Smooth muscle cell of the coronary artery (primary cell): Measurements from ENCODE around the gene STIL. TPM values are rescaled to one million over a fixed set of nuclear protein-coding genes. Genes with fewer than 3 reads are reported as not detected.

Experiments used
- total RNA-seq: library from RNA; depleted of rRNA; stranded (reverse); fragments of >200 nt; gene quantifications from 2 replicates; pipeline ENCODE4 v1.2.3, GENCODE V29; 2014; ENCODE audit warnings: low replicate concordance

STIL gene
- total RNA-seq, result 1.2 and 3.2 TPM in 2 replicates

DNA sequence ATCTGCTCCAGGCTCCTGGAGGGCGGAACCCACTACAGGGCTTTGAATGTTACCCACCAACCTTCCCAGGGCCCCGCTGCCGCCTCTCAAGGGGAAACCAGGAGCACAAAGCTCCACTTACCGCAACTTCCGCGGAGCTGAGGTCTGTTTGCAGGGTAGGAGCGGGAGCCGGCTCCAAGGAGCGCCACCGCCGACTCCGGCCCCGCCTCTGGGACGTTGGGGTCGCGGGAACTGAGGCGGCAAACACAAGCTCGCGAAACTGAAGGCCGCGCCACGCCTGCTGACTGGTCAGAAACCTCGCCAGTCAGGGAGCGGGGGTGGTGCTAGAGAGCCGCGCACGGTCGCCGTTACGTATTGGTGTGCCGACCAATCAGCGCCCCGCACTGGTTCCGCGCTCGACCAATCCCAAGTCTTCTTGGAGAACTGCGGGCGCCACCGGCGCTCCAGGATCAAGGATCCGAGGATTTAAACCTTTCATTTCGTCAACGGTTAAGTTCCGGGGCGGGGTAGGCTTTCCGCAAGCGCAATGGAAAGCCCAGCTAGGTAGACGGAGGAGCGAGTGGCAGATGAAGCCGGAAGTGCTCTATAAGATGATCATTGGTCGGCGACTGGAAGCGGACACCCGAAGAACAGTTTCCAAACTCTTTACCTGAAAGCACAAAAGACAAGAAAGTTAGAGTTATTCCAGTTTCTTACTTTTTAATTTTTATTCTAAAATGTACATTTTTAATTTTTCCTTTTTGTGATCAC, at the start of gene STIL:
Gene STIL (minus strand): TSS at position 233 of the 750 bp plus-strand sequence. CDS start 3,828 bp downstream, outside the sequence.

DNA sequence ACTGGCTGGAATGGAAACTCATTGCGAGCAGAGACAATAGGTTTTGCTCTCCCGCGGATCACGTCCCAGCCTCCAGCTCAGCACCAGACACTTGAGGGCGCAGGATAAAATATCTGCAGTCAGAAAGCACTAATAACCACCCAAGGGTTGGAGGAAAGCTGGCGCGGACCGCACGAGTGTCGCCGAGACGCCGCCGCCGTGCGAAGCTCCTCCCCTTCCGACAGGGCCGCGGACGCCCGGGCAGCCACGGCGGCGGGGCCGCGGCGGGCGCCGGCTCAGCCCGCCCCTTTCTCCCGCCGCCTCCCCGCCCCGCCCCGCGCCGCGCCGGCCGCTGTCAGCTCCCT, 19.6 kb upstream of the STIL start, which contains the start of gene CMPK1:
Gene CMPK1 (plus strand): TSS at position 213 of the 344 bp plus-strand sequence. CDS start 156 bp downstream, outside the sequence.

DNA sequence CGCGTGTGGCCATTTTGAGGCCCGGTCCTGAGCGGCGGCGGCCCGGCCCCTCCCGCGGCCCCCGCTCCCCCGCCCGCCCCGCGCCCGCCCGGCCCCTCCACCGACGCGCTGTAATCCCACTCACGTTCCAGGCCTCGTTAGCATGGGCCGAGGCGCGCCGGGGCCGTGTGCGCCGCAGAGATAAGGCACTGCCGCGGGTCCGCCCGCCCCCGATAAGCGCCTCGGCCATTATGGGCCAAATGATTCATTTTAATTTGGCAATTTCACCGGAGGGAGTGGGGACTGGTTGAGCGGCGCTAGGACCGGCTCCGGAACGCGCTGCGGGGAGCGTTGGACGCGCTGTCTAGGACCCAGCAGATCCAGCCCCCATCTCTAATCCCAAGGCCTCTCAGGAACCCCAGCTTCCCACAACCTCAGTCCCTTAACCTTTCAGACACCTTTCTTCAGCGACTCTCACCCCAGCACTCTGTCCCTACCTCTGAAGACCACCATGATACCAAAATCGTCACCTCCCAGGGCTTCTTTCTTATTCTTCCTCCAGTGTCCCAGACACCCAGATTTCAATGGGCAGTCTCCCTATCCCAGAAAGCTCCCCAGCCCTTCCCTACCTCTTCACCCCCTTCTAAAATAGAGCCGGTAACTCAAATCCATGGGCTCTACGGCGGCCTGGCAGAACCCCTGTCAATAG, 81.6 kb downstream of the STIL start, which contains the start of gene TAL1:
Gene TAL1 (minus strand): TSS at position 39 of the 688 bp plus-strand sequence. CDS start 6,337 bp downstream, outside the sequence.

Other genes with a start within 250 kb of the STIL start
- gene CYP4Z1, start 246.9 kb downstream of the STIL start, total RNA-seq, result not detected in 2 replicates
- not detected in 2 replicates for gene CYP4A22, start 176.7 kb downstream of the STIL start, total RNA-seq
- 0.60 TPM in 1 of 2 replicates, not detected in the other for gene PDZK1IP1, start 124.1 kb downstream of the STIL start, total RNA-seq
- 0.12 and 0.45 TPM in 2 replicates for gene TAL1, start 81.9 kb downstream of the STIL start, total RNA-seq
- gene CMPK1, start 19.6 kb upstream of the STIL start, total RNA-seq, result 103 and 104 TPM in 2 replicates
- not detected in 2 replicates for gene FOXE3, start 102.1 kb upstream of the STIL start, total RNA-seq
- 0.08 TPM in 1 of 2 replicates, not detected in the other for gene FOXD2, start 123.9 kb upstream of the STIL start, total RNA-seq